IPS-15b (cell line): ENCODE results near the gene ZNF777.
A peak's percentile ranks its signal among the peaks of the same experiment; 100 is the strongest.

Experiments used
- H3K27me3 ChIP-seq: one replicate; pipeline ENCODE4 v1.6.1; 2013; ENCODE audit warnings: low read length; ENCODE audit not compliant: control insufficient read depth, insufficient read depth
- H3K36me3 ChIP-seq: one replicate; pipeline ENCODE4 v1.6.1; 2013; ENCODE audit warnings: low read length; ENCODE audit not compliant: control insufficient read depth, insufficient read depth
- H3K4me1 ChIP-seq: one replicate; pipeline ENCODE4 v1.6.1; 2013; ENCODE audit warnings: mild to moderate bottlenecking, low read length; ENCODE audit not compliant: control insufficient read depth, insufficient read depth
- H3K4me3 ChIP-seq: one replicate; pipeline ENCODE4 v1.5.1; 2013; ENCODE audit warnings: low read depth, low read length
- H3K9ac ChIP-seq: one replicate; pipeline ENCODE4 v1.6.1; 2013; ENCODE audit warnings: low read depth, mild to moderate bottlenecking, low read length
- H3K9me3 ChIP-seq: one replicate; pipeline ENCODE4 v1.6.1; 2013; ENCODE audit warnings: mild to moderate bottlenecking, low read length; ENCODE audit not compliant: control insufficient read depth, insufficient read depth

ZNF777 gene

GRCh38 chr7:149460493-149461277 lies at the start of gene ZNF777:
Gene ZNF777, minus strand, starts transcription at chr7:149461062. Its CDS starts 5,040 bp downstream, at chr7:149456022.
- Histone ChIP-seq H3K27me3 (peaks cover 38% of the 10 kb centered on the region), H3K36me3 (no peaks in the 10 kb centered on the region), H3K9ac (peak within 1 kb of the TSS; percentile 49), H3K4me3 (peak within 1 kb of the TSS; percentile 72), H3K9me3 (no peaks in the 10 kb centered on the region), H3K4me1 (no peaks in the 10 kb centered on the region)

- no peaks in the 10 kb centered on the region for H3K36me3 ChIP-seq
- H3K9ac ChIP-seq, result no peak overlapping the region
- no peak overlapping the region for H3K4me3 ChIP-seq
- no peaks in the 10 kb centered on the region for H3K4me1 ChIP-seq
- no peaks in the 10 kb centered on the region for H3K9me3 ChIP-seq
- no peaks in the 10 kb centered on the region for H3K27me3 ChIP-seq
Observed at GRCh38 chr7:149510248-149510647, 49.4 kb upstream of the ZNF777 start.

- H3K9me3 ChIP-seq, result no peaks in the 10 kb centered on the region
- H3K36me3 ChIP-seq, result no peaks in the 10 kb centered on the region
- H3K4me3 ChIP-seq, result no peak overlapping the region
- H3K27me3 ChIP-seq, result no peaks in the 10 kb centered on the region
- no peaks in the 10 kb centered on the region for H3K4me1 ChIP-seq
- no peak overlapping the region for H3K9ac ChIP-seq
Observed at GRCh38 chr7:149509774-149510173, 48.9 kb upstream of the ZNF777 start.

GRCh38 chr7:149505551-149505950 lies 44.7 kb upstream of the ZNF777 start:
- no peak overlapping the region for H3K4me3 ChIP-seq
- no peaks in the 10 kb centered on the region for H3K9me3 ChIP-seq
- H3K36me3 ChIP-seq, result no peaks in the 10 kb centered on the region
- H3K9ac ChIP-seq, result no peak overlapping the region
- H3K27me3 ChIP-seq, result peaks cover 5% of the 10 kb centered on the region
- no peaks in the 10 kb centered on the region for H3K4me1 ChIP-seq

GRCh38 chr7:149501651-149502050 lies 40.8 kb upstream of the ZNF777 start:
- Histone ChIP-seq H3K4me1 (no peaks in the 10 kb centered on the region), H3K9me3 (no peaks in the 10 kb centered on the region), H3K4me3 (no peak overlapping the region), H3K9ac (no peak overlapping the region), H3K36me3 (no peaks in the 10 kb centered on the region), H3K27me3 (peaks cover 8% of the 10 kb centered on the region)

GRCh38 chr7:149500910-149501309 lies 40.0 kb upstream of the ZNF777 start:
- Histone ChIP-seq H3K9ac (no peak overlapping the region), H3K4me3 (no peak overlapping the region), H3K4me1 (no peaks in the 10 kb centered on the region), H3K27me3 (peaks cover 8% of the 10 kb centered on the region), H3K9me3 (no peaks in the 10 kb centered on the region), H3K36me3 (no peaks in the 10 kb centered on the region)

- Histone ChIP-seq H3K9me3 (no peaks in the 10 kb centered on the region), H3K27me3 (peaks cover 8% of the 10 kb centered on the region), H3K4me1 (no peaks in the 10 kb centered on the region), H3K9ac (no peak overlapping the region), H3K4me3 (no peak overlapping the region), H3K36me3 (no peaks in the 10 kb centered on the region)
Observed at GRCh38 chr7:149500201-149500600, 39.3 kb upstream of the ZNF777 start.

GRCh38 chr7:149498811-149499210 lies 37.9 kb upstream of the ZNF777 start:
- Histone ChIP-seq H3K27me3 (peaks cover 6% of the 10 kb centered on the region), H3K36me3 (no peaks in the 10 kb centered on the region), H3K4me3 (no peak overlapping the region), H3K9ac (no peak overlapping the region), H3K9me3 (no peaks in the 10 kb centered on the region), H3K4me1 (no peaks in the 10 kb centered on the region)

- Histone ChIP-seq H3K36me3 (peaks cover 6% of the 10 kb centered on the region), H3K9me3 (no peaks in the 10 kb centered on the region), H3K9ac (peak within 1 kb of the TSS; percentile 47), H3K4me3 (peak within 1 kb of the TSS; percentile 65), H3K4me1 (no peaks in the 10 kb centered on the region), H3K27me3 (peaks cover 6% of the 10 kb centered on the region)
Observed at GRCh38 chr7:149497467-149498261, 36.8 kb upstream of the ZNF777 start, which contains the start of gene ZNF746. Gene ZNF746, minus strand, starts transcription at chr7:149497809. Its CDS starts 273 bp downstream, at chr7:149497536.

GRCh38 chr7:149496642-149497391 lies 36.0 kb upstream of the ZNF777 start:
- peaks cover 9% of the 10 kb centered on the region for H3K36me3 ChIP-seq
- peak overlapping the region; percentile 47 for H3K9ac ChIP-seq
- peak overlapping the region; percentile 65 for H3K4me3 ChIP-seq
- no peaks in the 10 kb centered on the region for H3K4me1 ChIP-seq
- H3K9me3 ChIP-seq, result no peaks in the 10 kb centered on the region
- peaks cover 6% of the 10 kb centered on the region for H3K27me3 ChIP-seq

GRCh38 chr7:149495785-149496641 lies 35.2 kb upstream of the ZNF777 start:
- Histone ChIP-seq H3K9me3 (no peaks in the 10 kb centered on the region), H3K27me3 (peaks cover 6% of the 10 kb centered on the region), H3K4me3 (no peak overlapping the region), H3K36me3 (peaks cover 16% of the 10 kb centered on the region), H3K9ac (peak overlapping the region; percentile 47), H3K4me1 (no peaks in the 10 kb centered on the region)
